CD4-positive, alpha-beta T cell treated with Interleukin-21 for 1 hour (primary cell): ENCODE results near the gene OCIAD1.
"Not testable (repeated sequence)": the region's sequence is repeated elsewhere in the genome, so short reads cannot be mapped to it uniquely, and the experiment has no call there.

Experiments used
- DNase-seq: peaks from one replicate; pipeline ENCODE4 v3.0.0-alpha.2; 2020

The OCIAD1 gene, protein sequence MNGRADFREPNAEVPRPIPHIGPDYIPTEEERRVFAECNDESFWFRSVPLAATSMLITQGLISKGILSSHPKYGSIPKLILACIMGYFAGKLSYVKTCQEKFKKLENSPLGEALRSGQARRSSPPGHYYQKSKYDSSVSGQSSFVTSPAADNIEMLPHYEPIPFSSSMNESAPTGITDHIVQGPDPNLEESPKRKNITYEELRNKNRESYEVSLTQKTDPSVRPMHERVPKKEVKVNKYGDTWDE

DNA sequence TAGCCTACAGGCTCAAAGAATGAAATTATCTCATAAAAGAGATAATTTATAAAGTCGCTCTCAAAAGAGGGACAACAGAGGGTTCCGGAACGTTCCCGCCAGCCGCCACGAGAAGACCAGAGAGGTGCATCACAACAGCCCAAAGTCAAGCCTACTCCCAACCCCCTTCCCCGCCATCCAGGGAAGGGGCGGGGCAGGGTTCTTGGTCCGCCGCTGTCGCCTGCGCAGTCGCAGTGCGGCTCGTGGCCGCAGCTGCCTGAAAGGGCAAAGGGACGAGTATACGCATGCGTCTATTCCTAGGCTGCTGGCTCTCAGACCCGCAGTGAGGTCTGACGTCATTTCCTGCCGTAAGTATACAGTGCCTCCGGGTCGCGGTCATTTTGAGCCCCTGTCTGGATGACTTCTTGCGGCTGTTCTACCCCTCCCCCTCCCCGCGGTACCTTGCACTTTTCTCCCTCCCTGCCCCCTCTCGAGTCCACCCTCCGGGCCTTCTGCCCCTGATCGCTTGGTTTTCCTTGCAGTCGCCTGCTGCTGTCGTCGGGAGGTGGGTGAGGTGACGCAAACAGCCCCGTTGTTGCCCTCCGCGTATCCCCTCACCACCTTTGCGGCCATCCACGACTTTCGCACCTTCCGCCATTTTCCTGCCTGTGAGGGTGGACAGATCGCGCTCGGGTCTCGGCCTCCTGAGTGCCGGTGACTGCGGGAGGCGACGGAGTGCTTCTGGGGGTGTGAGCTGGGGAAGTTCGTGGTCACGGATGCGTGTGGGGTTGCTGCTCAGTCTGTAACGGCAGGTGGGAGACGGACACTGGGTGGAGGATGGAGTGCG, at the start of gene OCIAD1:
Gene OCIAD1 (plus strand): TSS at position 383 of the 826 bp plus-strand sequence. CDS start 1,537 bp downstream, outside the sequence.
- peak; percentile 98 for DNase-seq

DNA sequence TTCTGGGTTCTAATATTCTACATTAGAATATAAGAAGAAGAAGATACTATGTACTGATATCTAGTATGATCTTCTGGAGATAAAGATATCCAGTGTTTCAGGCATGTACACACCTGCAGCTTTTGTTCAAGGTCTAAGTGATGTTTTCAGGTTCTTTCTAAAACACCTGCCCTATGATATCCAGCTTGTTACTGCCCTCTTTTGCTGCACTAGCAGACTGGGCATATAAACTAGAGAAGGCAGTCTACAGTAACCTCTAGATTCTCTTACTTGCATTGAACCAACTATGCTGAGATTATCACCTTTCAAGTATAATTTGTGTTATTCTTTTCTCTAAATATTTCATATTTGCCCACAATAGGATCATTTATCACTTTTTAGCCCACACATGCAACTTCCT, 48.9 kb upstream of the OCIAD1 start:
- no peak for DNase-seq

- DNase-seq: no peak
These were observed 45.6 kb upstream of the OCIAD1 start for GRCh38 chr4:48785302-48785701.

- DNase-seq: no peak
These were observed 44.3 kb upstream of the OCIAD1 start for GRCh38 chr4:48786549-48786948.

GRCh38 chr4:48787056-48787455, 43.8 kb upstream of the OCIAD1 start:
- no peak for DNase-seq

DNA sequence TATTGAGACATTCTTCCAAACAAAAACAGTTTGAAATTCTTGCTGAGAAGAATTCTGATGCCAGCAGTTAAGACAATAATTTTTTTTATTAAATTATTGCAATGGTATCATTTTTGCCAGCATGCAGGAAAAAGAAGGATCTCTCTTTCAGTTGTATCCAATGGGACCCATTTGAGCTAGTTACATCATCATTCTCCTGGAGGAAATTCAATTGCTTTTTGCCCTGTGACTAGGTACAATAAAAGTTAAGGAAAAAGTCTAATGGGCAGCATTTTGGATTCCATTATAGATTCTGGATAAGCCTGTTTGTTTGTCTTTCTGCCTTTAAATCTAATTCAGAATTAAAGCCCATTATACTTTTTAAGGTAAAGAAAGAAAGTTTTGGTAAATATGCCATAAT, 40.3 kb upstream of the OCIAD1 start:
- no peak for DNase-seq

DNA sequence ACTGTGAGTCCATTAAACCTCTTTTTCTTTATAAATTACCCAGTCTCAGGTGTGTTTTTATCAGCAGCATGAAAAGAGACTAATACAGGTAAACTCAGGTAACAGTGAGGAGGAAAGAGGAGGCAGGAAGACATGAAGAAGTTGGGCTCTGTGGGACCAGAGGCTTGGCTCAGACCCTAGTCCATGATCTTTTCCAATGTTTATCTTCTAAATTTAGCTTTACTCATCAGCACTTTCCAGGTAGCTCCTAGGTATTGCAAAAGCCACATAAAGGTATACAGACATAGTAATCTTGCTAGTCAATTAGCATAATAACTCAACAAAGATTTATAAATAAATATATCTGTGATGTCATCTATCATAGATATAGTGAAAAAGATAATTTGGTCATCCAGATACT, 39.6 kb upstream of the OCIAD1 start:
- DNase-seq: no peak

DNA sequence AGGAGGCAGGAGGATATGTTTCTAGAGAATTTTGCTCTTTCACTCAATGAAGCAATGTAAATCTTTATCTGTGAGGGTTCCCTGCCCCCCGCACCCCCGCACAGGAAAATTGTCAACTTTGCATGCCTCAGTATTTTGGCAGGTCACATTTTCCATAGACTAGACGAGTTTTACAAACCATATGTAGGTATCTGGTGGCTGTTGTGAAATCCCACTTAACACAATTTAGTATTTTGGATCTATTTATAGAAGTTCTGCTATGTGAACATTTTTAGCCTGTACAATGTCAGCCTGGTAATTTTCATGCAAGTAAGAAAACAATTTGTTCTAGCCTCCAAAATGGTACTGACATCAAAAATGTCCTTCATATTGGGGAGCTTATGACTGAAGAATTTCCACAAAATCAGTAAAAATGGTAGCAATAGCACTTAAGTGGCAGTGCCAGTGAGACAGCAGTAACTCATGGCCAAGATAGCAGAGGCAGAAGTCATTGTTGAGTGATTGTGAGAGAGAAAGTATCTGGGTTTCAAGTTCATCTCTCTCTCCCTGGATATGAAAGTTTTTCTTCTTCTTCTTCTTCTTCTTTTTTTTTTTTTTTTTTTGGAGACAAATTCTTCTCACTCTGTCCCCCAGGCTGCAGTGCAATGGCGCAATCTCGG, 38.4 kb upstream of the OCIAD1 start:
- no peak for DNase-seq

DNA sequence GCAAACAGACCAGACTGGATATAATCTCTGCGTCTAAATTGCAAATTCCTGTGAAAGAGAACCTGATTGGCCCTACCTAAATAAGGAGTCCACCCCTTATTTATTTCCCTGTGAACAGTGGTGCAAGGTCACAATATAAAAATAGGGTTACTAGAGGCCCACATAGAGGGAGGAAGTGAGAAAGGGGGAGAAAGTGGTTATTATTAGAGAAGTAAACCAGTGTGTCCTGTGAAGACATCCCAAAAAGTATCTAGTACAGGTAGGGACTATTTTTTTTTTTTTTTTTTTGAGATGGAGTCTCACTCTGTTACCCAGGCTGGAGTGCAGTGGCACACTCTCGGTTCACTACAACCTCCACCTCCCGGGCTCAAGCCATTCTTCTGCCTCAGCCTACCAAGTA, 35.8 kb upstream of the OCIAD1 start:
- DNase-seq: no peak

- DNase-seq: no peak
These were observed 34.5 kb upstream of the OCIAD1 start for GRCh38 chr4:48796191-48796926.

DNA sequence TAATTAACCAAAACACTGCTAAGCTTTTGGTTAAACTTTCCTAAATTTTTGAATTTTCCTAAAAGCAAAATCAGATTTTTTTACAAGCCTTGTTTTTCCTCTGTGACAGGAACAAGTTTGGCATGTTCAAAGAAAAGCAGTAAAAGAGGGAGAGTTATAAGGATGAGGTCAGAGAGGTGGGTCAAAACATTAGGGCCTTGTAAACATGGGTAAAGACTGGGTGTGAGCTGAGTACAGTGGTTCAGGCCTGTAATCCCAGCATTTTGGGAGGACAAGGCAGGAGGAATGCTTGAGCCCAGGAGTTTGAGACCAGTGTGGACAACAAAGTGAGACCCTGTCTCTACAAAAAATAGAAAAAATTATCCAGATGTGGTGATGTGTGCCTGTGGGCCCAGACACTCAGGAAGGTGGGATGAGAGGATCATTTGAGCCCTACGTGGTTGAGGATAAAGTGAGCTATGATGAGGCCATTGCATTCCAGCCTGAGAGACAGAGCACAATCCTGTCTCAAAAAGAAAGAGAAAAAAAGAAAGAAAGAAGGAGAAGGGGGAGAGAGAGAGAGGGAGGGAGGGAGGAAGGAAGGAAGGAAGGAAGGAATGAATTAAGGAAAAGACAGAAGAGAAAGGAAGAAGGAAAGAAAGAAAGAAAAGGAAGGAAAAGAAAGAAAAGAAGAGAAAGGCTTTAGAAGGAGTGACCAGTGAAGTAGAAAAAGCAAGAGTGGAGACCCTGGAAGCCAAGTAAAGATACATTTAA, 33.8 kb upstream of the OCIAD1 start:
- DNase-seq: no peak

DNA sequence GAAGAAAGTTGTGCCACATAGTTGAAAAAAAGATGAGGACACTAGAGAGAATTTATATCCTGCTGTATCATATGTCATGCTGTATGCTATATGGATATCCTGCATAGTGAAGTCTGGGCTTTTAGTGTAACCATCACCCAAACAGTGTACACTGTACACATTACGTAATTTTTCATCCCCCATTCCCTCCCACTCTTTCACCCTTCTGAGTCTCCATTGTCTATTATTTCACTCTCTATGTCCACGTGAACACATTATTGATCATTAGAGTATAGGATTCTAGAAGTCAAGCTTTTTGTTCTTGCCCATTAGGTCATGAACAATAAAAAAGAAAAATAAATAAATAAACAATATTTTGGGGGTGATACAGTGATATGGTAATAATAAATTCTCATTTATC, 32.8 kb upstream of the OCIAD1 start:
- DNase-seq: no peak

DNA sequence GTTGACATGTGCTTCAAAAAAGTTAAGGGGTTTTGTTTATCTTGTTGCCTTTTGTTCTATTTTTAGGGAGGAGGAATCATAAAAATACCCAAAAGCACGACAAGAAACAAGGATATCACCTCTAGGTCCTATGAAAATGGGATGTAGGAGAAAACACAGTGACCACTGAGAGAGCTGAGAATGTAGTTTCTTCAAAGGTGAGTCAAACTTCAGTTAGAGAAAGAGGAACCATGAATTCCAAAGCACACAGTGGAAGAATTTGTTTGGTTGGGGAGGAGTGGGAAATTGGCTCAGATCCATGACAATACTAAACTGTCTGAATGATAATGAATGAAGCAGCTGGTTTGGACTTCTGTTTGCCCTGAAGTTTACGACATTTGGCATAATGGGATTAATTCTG, 31.7 kb upstream of the OCIAD1 start:
- DNase-seq: no peak

GRCh38 chr4:48800155-48800554, 30.7 kb upstream of the OCIAD1 start:
- not testable (repeated sequence) for DNase-seq

GRCh38 chr4:48801016-48801715, 29.7 kb upstream of the OCIAD1 start:
- no peak for DNase-seq

GRCh38 chr4:48804584-48805301, 26.1 kb upstream of the OCIAD1 start:
- no peak for DNase-seq

GRCh38 chr4:48812866-48813265, 18.0 kb upstream of the OCIAD1 start:
- DNase-seq: no peak

DNA sequence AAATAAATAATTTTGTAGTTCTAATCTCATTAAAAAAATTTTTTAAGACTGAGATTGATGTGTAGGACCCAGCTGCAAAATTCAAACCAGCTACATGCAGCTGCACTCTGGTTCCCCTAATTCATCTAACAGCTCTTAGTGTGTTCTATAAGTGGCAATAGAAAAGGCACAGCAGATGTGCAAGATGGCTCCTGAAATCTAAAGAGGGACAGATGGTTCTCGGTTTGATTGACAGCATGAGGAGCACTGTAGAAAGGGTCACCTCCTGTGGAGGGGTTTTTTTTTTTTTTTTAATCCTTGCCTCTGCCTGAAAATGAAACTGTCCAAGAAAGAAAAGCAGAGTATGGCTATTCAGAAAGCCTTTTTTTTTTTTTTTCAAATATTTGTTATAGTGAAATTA, 16.9 kb upstream of the OCIAD1 start:
- no peak for DNase-seq

DNA sequence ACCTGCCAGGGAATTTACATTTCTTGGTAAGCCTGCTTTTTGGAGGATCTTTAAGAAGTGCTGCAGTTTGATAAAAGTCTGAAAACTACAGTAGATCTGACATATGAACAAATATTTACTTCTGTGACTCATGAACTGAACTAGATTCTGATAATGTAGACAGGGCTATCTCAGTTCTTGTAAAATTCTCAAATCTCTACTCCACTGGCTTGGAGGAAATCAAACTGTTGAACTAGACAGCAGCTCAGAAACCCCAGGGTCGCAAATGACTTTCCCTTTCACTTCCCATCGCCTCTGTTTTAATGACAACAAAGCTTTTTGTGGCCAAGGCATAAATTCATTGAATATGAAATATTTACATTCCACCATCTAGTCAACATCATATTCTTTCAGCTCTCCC, 15.4 kb upstream of the OCIAD1 start:
- DNase-seq: no peak

DNA sequence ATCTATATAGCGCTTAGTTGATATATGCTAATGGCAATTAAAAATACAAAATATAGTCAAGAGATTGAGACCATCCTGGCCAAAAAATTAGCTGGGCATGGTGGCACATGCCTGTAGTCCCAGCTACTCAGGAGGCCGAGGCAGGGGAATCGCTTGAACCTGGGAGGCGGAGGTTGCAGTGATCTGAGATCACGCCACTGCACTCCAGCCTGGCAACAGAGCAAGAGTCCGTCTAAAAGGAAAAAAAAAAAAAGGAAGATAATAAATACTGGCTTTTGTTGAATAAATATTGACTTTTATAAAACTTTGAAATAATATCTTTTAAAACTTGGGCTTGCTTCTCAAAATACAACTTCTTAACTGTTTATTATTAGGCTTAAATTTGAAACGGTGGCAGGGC, 14.6 kb upstream of the OCIAD1 start:
- not testable (repeated sequence) for DNase-seq

DNA sequence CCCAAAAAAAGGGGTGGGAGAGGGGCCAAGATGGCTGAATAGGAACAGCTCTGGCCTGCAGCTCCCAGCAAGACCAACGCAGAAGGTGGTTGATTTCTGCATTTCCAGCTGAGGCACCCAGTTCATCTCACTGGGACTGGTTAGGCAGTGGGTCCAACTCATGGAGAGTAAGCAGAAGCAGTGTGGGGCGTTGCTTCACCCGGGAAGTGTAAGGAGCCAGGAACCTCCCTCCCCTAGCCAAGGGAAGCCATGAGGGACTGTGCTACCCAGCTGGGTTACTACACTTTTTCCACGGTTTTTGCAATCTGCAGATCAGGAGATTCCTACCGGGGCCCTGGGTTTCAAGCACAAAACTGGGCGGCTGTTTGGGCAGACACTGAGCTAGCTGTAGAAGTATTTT, 13.9 kb upstream of the OCIAD1 start:
- no peak for DNase-seq
